K562 (cell line): Measurements from ENCODE around the gene MRPS5. TPM values are rescaled to one million over a fixed set of nuclear protein-coding genes. Genes with fewer than 3 reads are reported as not detected.

Source experiments
- ATAC-seq: fragments of 200-7000 bp; cut with Tn5 transposase; 3 replicates; pipeline ENCODE4 v1.9.1; 2020; ENCODE audit warnings: moderate library complexity
- Bru-seq: library from RNA; stranded (reverse); fragments of 400-500 nt; gene quantifications from one replicate; lab custom pipeline; 2021; lab: Mats Ljungman, UMichigan
- BruChase-seq, 2 experiments: library from RNA; stranded (reverse); fragments of 400-500 nt; gene quantifications; one replicate each; lab custom pipeline; 2021; lab: Mats Ljungman, UMichigan
- BruUV-seq: library from RNA; stranded (reverse); fragments of 400-500 nt; replicated peaks from 2 replicates; lab custom pipeline; 2021; lab: Mats Ljungman, UMichigan
- CTCF ChIA-PET: fragments of 300-600 bp; formaldehyde crosslinking; extraction: SDS; loops from one replicate; lab custom pipeline; 2021; ENCODE audit warnings: low intra/inter-chr PET ratio; lab: Yijun Ruan, JAX
- POLR2A ChIA-PET: fragments of 300-600, 350-650 bp; sonication (Branson Sonifier 250); formaldehyde crosslinking; extraction: SDS; loops from one replicate; lab custom pipeline; 2021; ENCODE audit warnings: antibody characterized with exemption, inconsistent platforms; lab: Yijun Ruan, JAX
- DNase-seq, 4 experiments: peaks; one replicate each; pipeline versions ENCODE4 v3.0.0 to v3.0.0-alpha.2; 2011 to 2018; ENCODE audit warnings: low spot score in 3 of 4, mixed read lengths in 3 of 4; ENCODE audit errors: extremely low read depth in 1 of 4
- FAIRE-seq: peaks from 2 replicates; lab custom pipeline; 2011; peaks lifted over from hg19 to GRCh38; lab: Jason Lieb, UNC
- H2AFZ ChIP-seq: 2 replicates; pipeline ENCODE4 v1.6.0; 2011; ENCODE audit warnings: low read depth, low read length, control low read depth, inconsistent platforms
- H3K27ac ChIP-seq: fragments of 200-600 bp; 3 replicates; pipeline ENCODE4 v1.8.0; 2011; ENCODE audit warnings: low read depth, mild to moderate bottlenecking, control low read depth, inconsistent platforms, low read length, moderate library complexity, mixed read lengths; ENCODE audit errors: extremely low read depth
- H3K27me3 ChIP-seq, 2 experiments: fragments of 300-600 bp in 1 of 2; 2 replicates in 1 of 2; 3 replicates in 1 of 2; pipeline versions ENCODE4 v1.6.0 to v1.8.0; 2011; ENCODE audit warnings: inconsistent platforms in 2 of 2, low read length in 2 of 2, mild to moderate bottlenecking in 1 of 2, mixed read lengths in 1 of 2, moderate library complexity in 1 of 2; ENCODE audit not compliant: control insufficient read depth in 2 of 2, insufficient read depth in 2 of 2
- H3K36me3 ChIP-seq: fragments of 300-600 bp; 3 replicates; pipeline ENCODE4 v1.8.0; 2011; ENCODE audit warnings: mild to moderate bottlenecking, low read length, inconsistent platforms; ENCODE audit not compliant: control insufficient read depth, insufficient read depth
- H3K4me1 ChIP-seq, 2 experiments: fragments of 200-600 bp in 1 of 2; replicated peaks in 1 of 2; 2 replicates in 1 of 2; 3 replicates in 1 of 2; pipeline versions ENCODE4 v1.5.1 to v1.8.0; 2011; ENCODE audit warnings: inconsistent platforms in 2 of 2, low read length in 2 of 2, mild to moderate bottlenecking in 1 of 2, mixed read lengths in 1 of 2, moderate library complexity in 1 of 2; ENCODE audit not compliant: control insufficient read depth in 2 of 2, insufficient read depth in 2 of 2
- H3K4me2 ChIP-seq: 2 replicates; pipeline ENCODE4 v1.6.1; 2011; ENCODE audit warnings: low read length, control low read depth, inconsistent platforms, mixed read lengths; ENCODE audit not compliant: insufficient read depth
- H3K4me3 ChIP-seq: fragments of 200-600 bp; sonication (generic), shearing (Covaris generic); 2 replicates; pipeline ENCODE4 v1.5.1; 2016; ENCODE audit warnings: control low read depth, inconsistent platforms
- H3K79me2 ChIP-seq: fragments of 200-600 bp; 3 replicates; pipeline ENCODE4 v1.8.0; 2011; ENCODE audit warnings: low read length, inconsistent platforms; ENCODE audit not compliant: control insufficient read depth, insufficient read depth
- H3K9ac ChIP-seq, 2 experiments: 2 replicates each; pipeline versions ENCODE4 v1.6.0 to v1.6.1; 2011; ENCODE audit warnings: low read depth in 2 of 2, low read length in 2 of 2, control low read depth in 1 of 2, inconsistent platforms in 1 of 2, mild to moderate bottlenecking in 1 of 2, mixed read lengths in 1 of 2; ENCODE audit not compliant: insufficient read depth in 1 of 2
- H3K9me1 ChIP-seq: one replicate; pipeline ENCODE4 v1.6.0; 2011; ENCODE audit warnings: inconsistent platforms, mild to moderate bottlenecking, low read length, moderate library complexity; ENCODE audit not compliant: control insufficient read depth, insufficient read depth
- H3K9me3 ChIP-seq: replicated peaks from 2 replicates; pipeline ENCODE4 v1.5.1; 2011; ENCODE audit warnings: low read depth, low read length, inconsistent platforms; ENCODE audit not compliant: control insufficient read depth, insufficient read depth
- H4K20me1 ChIP-seq: replicated peaks from 2 replicates; pipeline ENCODE4 v1.6.1; 2011; ENCODE audit warnings: low read length, inconsistent platforms, mixed read lengths; ENCODE audit not compliant: control insufficient read depth, insufficient read depth
- ATF1 ChIP-seq, 2 experiments: fragments of 450-650 bp in 1 of 2; IDR thresholded peaks; 2 replicates each; pipeline ENCODE4 v1.6.1; 2016; ENCODE audit warnings: missing compliant biosample characterization in 1 of 2, missing genetic modification characterization in 1 of 2
- BDP1 ChIP-seq: IDR thresholded peaks from 3 replicates; pipeline ENCODE4 v1.6.1; 2011; ENCODE audit not compliant: insufficient read length, insufficient read depth
- CGGBP1 ChIP-seq: fragments of 250-450 bp; sonication (Bioruptor Pico); IDR thresholded peaks from 2 replicates; pipeline ENCODE4 v1.9.0; 2021; ENCODE audit warnings: mild to moderate bottlenecking
- E2F1 ChIP-seq: sonication (generic); formaldehyde crosslinking; IDR thresholded peaks from 2 replicates; pipeline ENCODE4 v1.8.1; 2023; ENCODE audit warnings: mild to moderate bottlenecking, missing genetic modification reagents, moderate library complexity
- L3MBTL2 ChIP-seq: fragments of 450-650 bp; IDR thresholded peaks from 2 replicates; pipeline ENCODE4 v1.6.1; 2016; ENCODE audit warnings: mild to moderate bottlenecking, moderate library complexity
- PML ChIP-seq: IDR thresholded peaks from 2 replicates; pipeline ENCODE4 v1.6.1; 2012; ENCODE audit warnings: low read length, inconsistent platforms
- SMARCA5 ChIP-seq: fragments of 450-650 bp; IDR thresholded peaks from 2 replicates; pipeline ENCODE4 v1.6.1; 2016
- WGBS: fragments of 100-300 bp; shearing (Covaris generic); methylation state at CpG from one replicate; pipeline ENCODE4 v1.1.6; 2016; ENCODE audit warnings: low coverage, mixed read lengths; ENCODE audit not compliant: insufficient coverage; ENCODE audit errors: missing lambda C conversion rate; 5-methylcytosine and 5-hydroxymethylcytosine counted together
- in situ Hi-C: fragments of 300-500 bp; cut with MboI; formaldehyde crosslinking; loops from 4 replicates; pipeline ENCODE4 v1.15.0; 2018; ENCODE audit warnings: inconsistent platforms, mixed read lengths
- intact Hi-C: fragments of 100-400 bp; cut with micrococcal nuclease; formaldehyde crosslinking; loops from 2 replicates; pipeline ENCODE4 v1.14.2; 2022
- long read RNA-seq, 3 experiments: library from polyadenylated mRNA in 2 of 3; library from RNA in 1 of 3; unstranded in 2 of 3; stranded (forward) in 1 of 3; transcript quantifications; one replicate each; pipeline ENCODE4 v2.0.0, GENCODE V29; 2019 to 2022
- polyA minus RNA-seq, 3 experiments: library from RNA; depleted of rRNA, polyadenylated mRNA; stranded (reverse); fragments of >200 nt; gene quantifications; 2 replicates each; pipeline ENCODE4 v1.2.3, GENCODE V29; 2011
- polyA plus RNA-seq, 8 experiments: library from polyadenylated mRNA; depleted of rRNA in 4 of 8; stranded (reverse) in 5 of 8; unstranded in 3 of 8; fragments of >200 nt; fragmentation: Nextera tagmentation in 2 of 8; fragmentation: Illumina TruSeq in 1 of 8; extraction: Ambion mirVana in 2 of 8; extraction: Trizol in 1 of 8; gene quantifications; 2 replicates each; pipeline versions ENCODE4 v1.2.1 to v1.2.3, GENCODE V29; 2011 to 2014; ENCODE audit warnings: inconsistent platforms in 1 of 8, missing spikeins in 1 of 8
- total RNA-seq, 7 experiments: library from RNA; depleted of rRNA in 6 of 7; stranded (reverse); fragments of >200 nt in 6 of 7; fragmentation: Illumina TruSeq in 2 of 7; extraction: Trizol in 2 of 7; gene quantifications; 2 replicates each; pipeline versions ENCODE4 v1.2.1 to v1.2.3, GENCODE V29; 2011 to 2021; ENCODE audit warnings: low replicate concordance in 1 of 7
- TF ChIP-seq, protein P1 (sequence below), 2 experiments: fragments of 150-350 bp in 1 of 2; IDR thresholded peaks; 2 replicates each; pipeline ENCODE4 v1.6.1; 2012 to 2016; ENCODE audit warnings: low read depth in 2 of 2, low read length in 2 of 2, mild to moderate bottlenecking in 1 of 2, moderate library complexity in 1 of 2

MRPS5 gene
- total RNA-seq (2011; cell fraction: chromatin; rRNA removed; ENCODE audit: low replicate concordance): 66.4 and 131 TPM in 2 replicates
- total RNA-seq (2011; cell fraction: nucleolus; rRNA removed): 51.5 and 69.3 TPM in 2 replicates
- total RNA-seq (2011; cell fraction: nucleoplasm; rRNA removed): 82.0 and 106 TPM in 2 replicates
- total RNA-seq (2014; rRNA removed) (147 and 148 TPM in 2 replicates), total RNA-seq (2014; rRNA removed; fragmentation: Illumina TruSeq; extraction: Trizol) (110 and 115 TPM in 2 replicates), total RNA-seq (2015; rRNA removed; fragmentation: Illumina TruSeq; extraction: Trizol) (121 and 129 TPM in 2 replicates), total RNA-seq (2021) (90.7 and 92.1 TPM in 2 replicates), polyA plus RNA-seq (2011; rRNA removed) (87.7 and 115 TPM in 2 replicates), polyA plus RNA-seq (2014; fragmentation: Illumina TruSeq; extraction: Trizol) (113 and 150 TPM in 2 replicates), polyA plus RNA-seq (2014; fragmentation: Nextera tagmentation; extraction: Ambion mirVana) (100 to 1,000 TPM in 1 of 2 experiments, 10 to 100 TPM in 1; 85.0 to 118 TPM), polyA plus RNA-seq (2014; rRNA removed) (162 and 170 TPM in 2 replicates), polyA minus RNA-seq (2011; rRNA and poly(A)+ RNA removed) (71.8 and 80.3 TPM in 2 replicates), Bru-seq, nascent RNA (percentile 89 among the genes with signal in this experiment), BruChase-seq, experiment 1, labeled RNA remaining after a 2-hour chase (percentile 90 among the genes with signal in this experiment), BruChase-seq, experiment 2, labeled RNA remaining after a 6-hour chase (percentile 92 among the genes with signal in this experiment)
- polyA plus RNA-seq (2011; cell fraction: cytosol; rRNA removed): 69.2 and 80.0 TPM in 2 replicates
- polyA plus RNA-seq (2011; cell fraction: nucleus; rRNA removed): 109 and 150 TPM in 2 replicates
- polyA plus RNA-seq (2012): 70.1 and 91.3 TPM in 2 replicates
- polyA minus RNA-seq (2011; cell fraction: cytosol; rRNA and poly(A)+ RNA removed): 32.1 and 35.6 TPM in 2 replicates
- 47.5 and 52.8 TPM in 2 replicates for polyA minus RNA-seq (2011; cell fraction: nucleus; rRNA and poly(A)+ RNA removed)
- long read RNA-seq, experiment 1, transcript MRPS5-201 (12 exons, 1,652 nt): major isoform, 172 of 270 reads
- long read RNA-seq, experiment 1, partial matches to known transcripts: 65 of 270 reads
- long read RNA-seq, experiment 1, other reads (novel, unspliced or antisense): 28 of 270 reads
- long read RNA-seq, experiment 2, transcript MRPS5-201 (12 exons, 1,652 nt): major isoform, 55 of 112 reads
- long read RNA-seq, experiment 2, partial matches to known transcripts: 38 of 112 reads
- long read RNA-seq, experiment 2, other reads (novel, unspliced or antisense): 14 of 112 reads
- long read RNA-seq, experiment 3, transcript MRPS5-201 (12 exons, 1,652 nt): major isoform, 67 of 143 reads
- long read RNA-seq, experiment 3, partial matches to known transcripts: 71 of 143 reads
- long read RNA-seq, experiment 3, other reads (novel, unspliced or antisense): 5 of 143 reads

- Histone ChIP-seq H3K27me3 (no peaks in the 10 kb centered on the region), H3K79me2 (peaks cover 49% of the 10 kb centered on the region), H3K9me3 (no peaks in the 10 kb centered on the region), H3K4me1 (peaks cover 10 to 14% of the 10 kb centered on the region in 2 experiments; a peak in 4 of 5 replicates), H3K4me2 (peak within 1 kb of the TSS; percentile 99), H3K4me3 (peak within 1 kb of the TSS; percentile 98), H3K9ac (peak within 1 kb of the TSS; percentile 95 to 100), H3K9me1 (no peaks in the 10 kb centered on the region), H3K36me3 (peaks cover 38% of the 10 kb centered on the region), H2AFZ (peak within 1 kb of the TSS; percentile 98), H3K27ac (peak within 1 kb of the TSS; percentile 98), H4K20me1 (0 out of 2 replicates have a peak, but pooled peaks cover 4% of the 10 kb centered on the region)
- in situ Hi-C loops (no loop called here), intact Hi-C loops (loop anchor here (5.0 kb wide), 1 partner anchor 46 kb away; the partner anchor contains the start of gene ZNF2)
- under 1% methylated on average over 37 of the region's 86 CpGs for WGBS
- ATAC-seq (peak; percentile 96), DNase-seq (peak; percentile 89 to 96 (median 95)), FAIRE-seq (no peak)
- no TSS peak for BruUV-seq
- ChIA-PET CTCF (no interaction called here), POLR2A (interaction anchor here (0.7 to 1.5 kb wide), 8 partner anchors 10 to 76 kb away, joined by 3 to 5 read pairs (median 4); no protein-coding TSS in a partner anchor)
- TF ChIP-seq BDP1 (no peak), CGGBP1 (CRISPR knock-in tag) (no peak), E2F1 (CRISPR knock-in tag) (peak; percentile 50; the same call in 1 of the 2 replicates), PML (peak; percentile 73), SMARCA5 (peak; percentile 97), L3MBTL2 (peak; percentile 66), ATF1 (CRISPR knock-in tag; IDR thresholded peaks at IDR 0.05) (no peak), ATF1 (tag; IDR thresholded peaks at IDR 0.05) (peak; percentile 45)
- TF ChIP-seq, protein P1, sequence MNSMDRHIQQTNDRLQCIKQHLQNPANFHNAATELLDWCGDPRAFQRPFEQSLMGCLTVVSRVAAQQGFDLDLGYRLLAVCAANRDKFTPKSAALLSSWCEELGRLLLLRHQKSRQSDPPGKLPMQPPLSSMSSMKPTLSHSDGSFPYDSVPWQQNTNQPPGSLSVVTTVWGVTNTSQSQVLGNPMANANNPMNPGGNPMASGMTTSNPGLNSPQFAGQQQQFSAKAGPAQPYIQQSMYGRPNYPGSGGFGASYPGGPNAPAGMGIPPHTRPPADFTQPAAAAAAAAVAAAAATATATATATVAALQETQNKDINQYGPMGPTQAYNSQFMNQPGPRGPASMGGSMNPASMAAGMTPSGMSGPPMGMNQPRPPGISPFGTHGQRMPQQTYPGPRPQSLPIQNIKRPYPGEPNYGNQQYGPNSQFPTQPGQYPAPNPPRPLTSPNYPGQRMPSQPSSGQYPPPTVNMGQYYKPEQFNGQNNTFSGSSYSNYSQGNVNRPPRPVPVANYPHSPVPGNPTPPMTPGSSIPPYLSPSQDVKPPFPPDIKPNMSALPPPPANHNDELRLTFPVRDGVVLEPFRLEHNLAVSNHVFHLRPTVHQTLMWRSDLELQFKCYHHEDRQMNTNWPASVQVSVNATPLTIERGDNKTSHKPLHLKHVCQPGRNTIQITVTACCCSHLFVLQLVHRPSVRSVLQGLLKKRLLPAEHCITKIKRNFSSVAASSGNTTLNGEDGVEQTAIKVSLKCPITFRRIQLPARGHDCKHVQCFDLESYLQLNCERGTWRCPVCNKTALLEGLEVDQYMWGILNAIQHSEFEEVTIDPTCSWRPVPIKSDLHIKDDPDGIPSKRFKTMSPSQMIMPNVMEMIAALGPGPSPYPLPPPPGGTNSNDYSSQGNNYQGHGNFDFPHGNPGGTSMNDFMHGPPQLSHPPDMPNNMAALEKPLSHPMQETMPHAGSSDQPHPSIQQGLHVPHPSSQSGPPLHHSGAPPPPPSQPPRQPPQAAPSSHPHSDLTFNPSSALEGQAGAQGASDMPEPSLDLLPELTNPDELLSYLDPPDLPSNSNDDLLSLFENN (IDR thresholded peaks at IDR 0.05; ENCODE audit: low read depth in 2 of 2, low read length in 2 of 2): 0 out of 4 replicates have a peak, but pooled peaks of 1 of the 2 experiments have one; percentile 17
Observed at GRCh38 chr2:95121407-95122196, at the start of gene MRPS5. Gene MRPS5 (minus strand): TSS chr2:95121808. CDS start chr2:95121791, 17 bp downstream.
